GM12878 (cell line): ENCODE results near the gene STX8.

Experiments used
- CBFB ChIP-seq: IDR thresholded peaks from 2 replicates; pipeline ENCODE4 v1.6.1; 2016; ENCODE audit warnings: antibody characterized with exemption, low read depth
- EZH2 ChIP-seq: IDR thresholded peaks from 2 replicates; pipeline ENCODE4 v1.6.1; 2012; ENCODE audit warnings: low read depth, mild to moderate bottlenecking, control low read depth, inconsistent platforms, low read length, borderline replicate concordance; ENCODE audit not compliant: control insufficient read depth
- GABPA ChIP-seq: IDR thresholded peaks from 2 replicates; pipeline ENCODE4 v1.6.1; 2014; ENCODE audit warnings: antibody characterized with exemption, low read depth, mild to moderate bottlenecking, inconsistent platforms
- POLR2A ChIP-seq: IDR thresholded peaks from 2 replicates; pipeline ENCODE4 v1.6.1; 2011; ENCODE audit warnings: low read depth, mild to moderate bottlenecking, low read length
- POLR2AphosphoS5 ChIP-seq: IDR thresholded peaks from 2 replicates; pipeline ENCODE4 v1.6.1; 2011; ENCODE audit warnings: mild to moderate bottlenecking, low read length, inconsistent platforms
- SUZ12 ChIP-seq: fragments of 200-600 bp; sonication (generic); IDR thresholded peaks from one replicate; pipeline ENCODE4 v1.6.1; 2018; ENCODE audit warnings: antibody characterized with exemption, mild to moderate bottlenecking; ENCODE audit not compliant: unreplicated experiment
- YY1 ChIP-seq: IDR thresholded peaks from 2 replicates; pipeline ENCODE4 v1.6.1; 2011; ENCODE audit warnings: low read depth, mild to moderate bottlenecking, low read length

DNA sequence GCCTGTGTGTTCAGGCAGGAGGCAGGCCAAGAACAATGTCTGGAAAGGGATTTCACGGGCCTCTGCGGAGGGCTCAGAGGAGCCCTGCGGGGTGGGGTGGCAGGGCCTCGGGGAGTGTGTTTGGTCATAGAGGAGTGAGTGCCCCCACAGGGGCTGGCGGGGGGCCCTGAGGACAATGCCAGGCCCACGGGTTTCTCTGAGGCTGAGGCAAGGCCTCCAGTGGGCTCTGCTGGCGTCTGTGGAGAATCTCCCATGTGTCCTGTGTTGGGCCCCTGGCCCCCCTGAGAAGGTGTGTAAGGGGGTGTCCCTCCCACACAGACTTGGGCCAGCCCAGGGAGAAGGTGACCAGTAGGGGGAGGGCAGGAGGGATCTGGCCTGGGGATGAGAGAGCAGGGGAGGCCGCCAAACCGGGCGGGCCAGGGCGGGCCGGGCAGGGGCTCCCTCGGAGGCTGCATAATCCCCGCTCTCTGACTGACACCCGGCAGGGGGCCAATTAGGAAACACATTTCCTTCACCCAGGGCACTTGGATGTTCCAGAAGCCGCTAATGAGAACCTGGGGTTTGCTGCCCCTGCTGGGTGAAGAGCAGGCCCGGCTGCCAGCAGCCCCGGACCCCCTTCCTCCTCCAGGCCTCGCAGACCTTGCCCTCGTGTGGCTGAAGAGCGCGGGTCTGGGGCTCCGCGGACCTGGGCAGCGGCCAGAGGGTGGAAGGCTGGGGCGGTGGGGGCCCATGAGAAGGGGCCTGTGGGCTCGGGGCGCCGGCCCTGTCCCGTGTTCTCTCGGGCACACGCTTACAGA lies 350.1 kb downstream of the STX8 start:
- TF ChIP-seq CBFB (no peak), GABPA (no peak), POLR2AphosphoS5 (no peak), SUZ12 (no peak), POLR2A (no peak), EZH2 (no peak), YY1 (no peak)
